Peyer's patch (tissue), 4 donors: ENCODE results near the gene ZNF300. TPM values are rescaled to one million over a fixed set of nuclear protein-coding genes. Genes with fewer than 3 reads are reported as not detected.
A peak's percentile ranks its signal among the peaks of the same experiment; 100 is the strongest.
"Not testable (repeated sequence)": the region's sequence is repeated elsewhere in the genome, so short reads cannot be mapped to it uniquely, and the experiment has no call there.

Experiments used
- DNase-seq, 3 donors: peaks; one replicate each; pipeline ENCODE4 v3.0.0-alpha.2; 2017 to 2019
- H3K27ac ChIP-seq, 4 donors: fragments of 200-600 bp; sonication (generic); one replicate each; pipeline ENCODE4 v1.5.1; 2016 to 2019
- H3K27me3 ChIP-seq, 2 donors: fragments of 200-600 bp; sonication (generic); one replicate each; pipeline ENCODE4 v1.5.1; 2019
- H3K36me3 ChIP-seq, 3 donors: fragments of 200-600 bp; sonication (generic); one replicate each; pipeline ENCODE4 v1.5.1; 2016 to 2019
- H3K4me1 ChIP-seq, 4 donors: fragments of 200-600 bp; sonication (generic); one replicate each; pipeline ENCODE4 v1.5.1; 2016 to 2019
- H3K4me3 ChIP-seq, 4 donors: fragments of 200-600 bp; sonication (generic); 1 replicate in 3 of 4; 2 replicates in 1 of 4; pipeline ENCODE4 v1.5.1; 2016 to 2019; ENCODE audit warnings: mild to moderate bottlenecking in 1 of 4
- H3K9me3 ChIP-seq, 4 donors: fragments of 200-600 bp; sonication (generic); one replicate each; pipeline ENCODE4 v1.5.1; 2016 to 2019; ENCODE audit warnings: mild to moderate bottlenecking in 1 of 4
- POLR2A ChIP-seq, 2 donors: fragments of 450-650 bp; IDR thresholded peaks; one replicate each; pipeline ENCODE4 v1.5.1; 2017; ENCODE audit warnings: antibody characterized with exemption in 2 of 2, mild to moderate bottlenecking in 2 of 2, moderate library complexity in 2 of 2
- total RNA-seq, 4 donors: library from RNA; depleted of rRNA; stranded (reverse); fragments of >200 nt; gene quantifications; one replicate each; pipeline ENCODE4 v1.1.0, GENCODE V29; 2016
- TF ChIP-seq, protein P1 (sequence below), 6 experiments: fragments of 450-650 bp in 4 of 6; fragments of 200-600 bp in 2 of 6; sonication (generic) in 1 of 6; IDR thresholded peaks; one replicate each; pipeline ENCODE4 v1.5.1; 2017 to 2019; ENCODE audit warnings: antibody characterized with exemption in 6 of 6, mild to moderate bottlenecking in 3 of 6, moderate library complexity in 1 of 6

ZNF300 gene
- total RNA-seq, 4 donors from 2014 or later: 4.4 to 17.3 (median 8.5) TPM

DNA sequence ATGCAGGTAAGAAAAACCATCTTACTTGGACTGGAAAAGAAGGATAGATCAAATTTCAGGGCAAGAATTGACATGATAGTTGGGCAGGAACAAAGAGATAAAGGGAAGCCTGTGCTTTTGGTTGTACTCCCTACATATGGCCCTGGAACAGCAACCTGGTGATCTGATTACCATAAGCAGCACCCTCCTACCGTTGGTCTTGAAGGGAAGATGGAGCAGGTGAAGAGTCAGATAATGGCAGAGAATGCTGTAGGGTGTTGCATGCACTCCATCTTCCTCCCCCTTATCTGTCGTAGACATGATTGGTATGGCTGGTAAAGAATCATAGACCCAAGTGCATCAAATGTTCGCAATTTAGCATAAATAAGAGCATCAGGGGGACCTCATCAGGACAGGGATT is 53.7 kb downstream of the ZNF300 start:
- Histone ChIP-seq H3K36me3 (no peaks in the 10 kb centered on the region), H3K9me3 (no peaks in the 10 kb centered on the region), H3K27me3 (no peaks in the 10 kb centered on the region), H3K27ac (no peak overlapping the region), H3K4me3 (no peak overlapping the region), H3K4me1 (no peaks in the 10 kb centered on the region)
- DNase-seq: no peak
- no peak for TF ChIP-seq POLR2A (IDR thresholded peaks at IDR 0.05)
- TF ChIP-seq, protein P1, sequence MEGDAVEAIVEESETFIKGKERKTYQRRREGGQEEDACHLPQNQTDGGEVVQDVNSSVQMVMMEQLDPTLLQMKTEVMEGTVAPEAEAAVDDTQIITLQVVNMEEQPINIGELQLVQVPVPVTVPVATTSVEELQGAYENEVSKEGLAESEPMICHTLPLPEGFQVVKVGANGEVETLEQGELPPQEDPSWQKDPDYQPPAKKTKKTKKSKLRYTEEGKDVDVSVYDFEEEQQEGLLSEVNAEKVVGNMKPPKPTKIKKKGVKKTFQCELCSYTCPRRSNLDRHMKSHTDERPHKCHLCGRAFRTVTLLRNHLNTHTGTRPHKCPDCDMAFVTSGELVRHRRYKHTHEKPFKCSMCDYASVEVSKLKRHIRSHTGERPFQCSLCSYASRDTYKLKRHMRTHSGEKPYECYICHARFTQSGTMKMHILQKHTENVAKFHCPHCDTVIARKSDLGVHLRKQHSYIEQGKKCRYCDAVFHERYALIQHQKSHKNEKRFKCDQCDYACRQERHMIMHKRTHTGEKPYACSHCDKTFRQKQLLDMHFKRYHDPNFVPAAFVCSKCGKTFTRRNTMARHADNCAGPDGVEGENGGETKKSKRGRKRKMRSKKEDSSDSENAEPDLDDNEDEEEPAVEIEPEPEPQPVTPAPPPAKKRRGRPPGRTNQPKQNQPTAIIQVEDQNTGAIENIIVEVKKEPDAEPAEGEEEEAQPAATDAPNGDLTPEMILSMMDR (IDR thresholded peaks at IDR 0.05): no peak

DNA sequence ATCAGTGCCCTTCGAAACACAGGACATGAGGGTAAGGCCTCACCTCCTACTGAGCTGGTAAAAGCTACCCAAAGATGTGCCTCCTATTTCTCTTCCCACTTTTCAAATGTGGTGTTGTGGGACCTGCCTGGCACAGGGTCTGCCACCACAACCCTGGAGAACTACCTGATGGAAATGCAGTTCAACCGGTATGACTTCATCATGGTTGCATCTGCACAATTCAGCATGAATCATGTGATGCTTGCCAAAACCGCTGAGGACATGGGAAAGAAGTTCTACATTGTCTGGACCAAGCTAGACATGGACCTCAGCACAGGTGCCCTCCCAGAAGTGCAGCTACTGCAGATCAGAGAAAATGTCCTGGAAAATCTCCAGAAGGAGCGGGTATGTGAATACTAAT is 56.5 kb downstream of the ZNF300 start:
- H3K27me3 ChIP-seq: no peaks in the 10 kb centered on the region
- no peaks in the 10 kb centered on the region for H3K9me3 ChIP-seq
- H3K36me3 ChIP-seq: no peaks in the 10 kb centered on the region
- no peak for DNase-seq
- no peak for TF ChIP-seq POLR2A (IDR thresholded peaks at IDR 0.05)
- TF ChIP-seq, protein P1 (IDR thresholded peaks at IDR 0.05): no peak
- H3K4me1 ChIP-seq: no peaks in the 10 kb centered on the region
- no peak overlapping the region for H3K27ac ChIP-seq
- H3K4me3 ChIP-seq: no peak overlapping the region

DNA sequence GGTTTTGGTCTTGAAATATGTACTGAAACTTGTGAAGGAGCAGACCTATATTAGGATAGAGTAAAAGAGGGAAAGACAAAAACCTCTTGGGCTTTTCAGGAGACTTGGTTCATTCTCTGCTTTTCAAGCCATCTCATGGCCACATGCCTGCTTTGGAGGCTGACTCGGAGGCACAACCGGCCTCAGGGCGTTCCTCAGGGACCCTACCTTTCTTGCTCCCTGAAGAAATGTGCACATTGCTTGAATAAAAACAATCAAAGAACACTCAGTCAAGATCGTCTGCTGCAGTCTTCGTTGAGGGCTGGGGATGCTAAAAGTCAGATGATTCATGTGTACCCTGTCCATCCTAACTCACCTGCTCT is 57.5 kb downstream of the ZNF300 start:
- no peaks in the 10 kb centered on the region for H3K4me1 ChIP-seq
- no peaks in the 10 kb centered on the region for H3K36me3 ChIP-seq
- H3K4me3 ChIP-seq: no peak overlapping the region
- H3K9me3 ChIP-seq: no peaks in the 10 kb centered on the region
- no peak for DNase-seq
- H3K27ac ChIP-seq: no peak overlapping the region
- TF ChIP-seq, protein P1 (IDR thresholded peaks at IDR 0.05): no peak
- TF ChIP-seq POLR2A (IDR thresholded peaks at IDR 0.05): no peak
- H3K27me3 ChIP-seq: no peaks in the 10 kb centered on the region

DNA sequence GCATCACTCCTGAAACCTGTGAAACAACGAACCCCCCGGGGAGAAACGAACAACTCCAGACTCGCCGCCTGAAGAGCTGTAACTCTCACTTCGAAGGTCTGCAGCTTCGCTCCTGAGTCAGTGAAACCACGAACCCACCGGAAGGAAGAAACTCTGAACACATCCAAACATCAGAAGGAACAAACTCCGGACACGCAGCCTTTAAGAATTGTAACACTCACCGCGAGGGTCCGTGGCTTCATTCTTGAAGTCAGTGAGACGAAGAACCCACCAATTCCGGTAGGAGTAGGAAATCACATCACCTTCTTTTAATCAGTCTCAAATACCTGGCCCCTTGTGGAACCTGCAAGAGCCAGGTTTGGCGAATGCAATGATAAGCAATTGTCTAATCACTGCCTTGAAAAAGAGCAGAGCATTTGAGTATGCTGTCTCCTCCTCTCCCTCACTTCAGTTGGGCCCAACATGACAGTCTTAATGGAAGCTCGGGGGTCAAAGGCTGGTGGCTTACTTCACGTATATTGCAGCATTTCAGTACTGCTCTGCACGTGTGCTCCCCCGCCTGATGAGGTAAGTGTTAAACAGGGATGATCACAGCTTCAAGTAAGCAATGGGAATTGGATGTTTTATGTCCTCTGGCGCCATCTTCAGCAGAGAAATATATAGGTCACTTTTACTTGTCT is 58.0 kb downstream of the ZNF300 start:
- H3K27ac ChIP-seq: peak overlapping the region in 3 of 4 donors; percentile 21 to 55 (median 42)
- H3K9me3 ChIP-seq: no peaks in the 10 kb centered on the region
- H3K36me3 ChIP-seq: no peaks in the 10 kb centered on the region
- peak overlapping the region in 3 of 4 donors; percentile 8 to 25 (median 13) for H3K4me3 ChIP-seq
- DNase-seq: peak in 2 of 3 donors; percentile 57 to 70
- no peaks in the 10 kb centered on the region for H3K4me1 ChIP-seq
- TF ChIP-seq, protein P1 (IDR thresholded peaks at IDR 0.05): peak; percentile 40 to 92 (median 79)
- TF ChIP-seq POLR2A (IDR thresholded peaks at IDR 0.05): no peak
- no peaks in the 10 kb centered on the region for H3K27me3 ChIP-seq

DNA sequence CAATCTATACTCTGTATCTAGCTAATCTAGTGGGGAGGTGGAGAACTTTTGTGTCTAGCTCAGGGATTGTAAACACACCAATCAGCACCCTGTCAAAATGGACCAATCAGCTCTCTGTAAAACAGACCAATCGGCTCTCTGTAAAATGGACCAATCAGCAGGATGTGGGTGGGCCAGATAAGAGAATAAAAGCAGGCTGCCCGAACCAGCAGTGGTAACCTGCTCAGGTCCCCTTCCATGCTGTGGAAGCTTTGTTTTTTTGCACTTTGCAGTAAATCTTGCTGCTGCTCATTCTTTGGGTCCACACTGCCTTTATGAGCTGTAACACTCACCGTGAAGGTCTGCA is 58.5 kb downstream of the ZNF300 start, which contains the start of gene IRGM:
Gene IRGM (plus strand): TSS at position 214 of the 346 bp plus-strand sequence. CDS start 1,603 bp downstream, outside the sequence.
- H3K4me1 ChIP-seq, H3K36me3 ChIP-seq, DNase-seq, H3K9me3 ChIP-seq, H3K27me3 ChIP-seq: not testable (repeated sequence)
- Histone ChIP-seq H3K27ac (peak within 1 kb of the TSS in 3 of 4 donors; percentile 21 to 55 (median 42)), H3K4me3 (peak within 1 kb of the TSS in 3 of 4 donors; percentile 8 to 25 (median 13))
- peak in 1 of 2 donors; percentile 25 for TF ChIP-seq POLR2A (IDR thresholded peaks at IDR 0.05)

DNA sequence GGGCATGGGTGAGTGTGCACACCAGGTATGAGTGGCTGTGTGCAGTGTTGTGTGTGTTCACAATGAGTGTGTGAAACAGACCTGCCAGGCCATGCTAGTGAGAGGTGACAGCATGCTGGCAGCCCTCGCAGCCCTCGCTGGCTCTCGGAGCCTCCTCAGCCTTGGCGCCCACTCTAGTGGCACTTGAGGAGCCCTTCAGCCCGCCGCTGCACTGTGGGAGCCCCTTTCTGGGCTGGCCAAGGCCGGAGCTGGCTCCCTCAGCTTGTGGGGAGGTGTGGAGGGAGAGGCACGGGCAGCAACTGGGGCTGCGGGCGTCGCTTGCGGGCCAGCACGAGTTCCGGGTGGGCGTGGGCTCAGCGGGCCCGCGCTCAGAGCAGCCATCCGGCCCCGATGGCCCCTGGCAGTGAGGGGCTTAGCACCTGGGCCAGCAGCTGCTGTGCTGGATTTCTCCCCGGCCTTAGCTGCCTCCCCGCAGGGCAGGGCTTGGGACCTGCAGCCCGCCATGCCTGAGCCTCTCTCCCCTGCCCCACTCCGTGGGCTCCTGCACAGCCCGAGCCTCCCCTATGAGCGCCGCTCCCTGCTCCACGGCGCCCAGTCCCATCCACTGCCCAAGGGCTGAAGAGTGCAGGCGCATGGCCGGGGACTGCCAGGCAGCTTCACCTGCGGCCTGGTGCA is 59.5 kb downstream of the ZNF300 start:
- H3K4me1 ChIP-seq, H3K36me3 ChIP-seq, DNase-seq, H3K9me3 ChIP-seq, H3K27ac ChIP-seq, H3K27me3 ChIP-seq, H3K4me3 ChIP-seq: not testable (repeated sequence)

Other genes with a start within 250 kb of the ZNF300 start
- gene MYOZ3, start 243.7 kb downstream of the ZNF300 start, total RNA-seq: under 1 TPM in 1 of 4 donors, not detected in 3; 0.54 TPM
- 10 to 100 TPM; 35.1 to 53.6 (median 44.0) TPM for gene RBM22, start 203.9 kb downstream of the ZNF300 start, total RNA-seq
- gene DCTN4, start 146.0 kb downstream of the ZNF300 start, total RNA-seq: 10 to 100 TPM; 41.7 to 75.9 (median 54.1) TPM
- gene SMIM3, start 126.2 kb downstream of the ZNF300 start, total RNA-seq: 10 to 100 TPM; 12.7 to 82.5 (median 23.6) TPM
- 10 to 100 TPM in 1 of 4 donors, 1 to 10 TPM in 2, not detected in 1; 1.1 to 11.6 (median 1.9) TPM for gene IRGM, start 58.5 kb downstream of the ZNF300 start, total RNA-seq
- gene GPX3, start 115.6 kb upstream of the ZNF300 start, total RNA-seq: 100 to 1,000 TPM; 143 to 690 (median 479) TPM
- gene TNIP1, start 176.1 kb upstream of the ZNF300 start, total RNA-seq: 100 to 1,000 TPM; 191 to 352 (median 266) TPM